Activated B cell treated with CpG ODN at 0.5 μM for 24 hours (primary cell): ENCODE measurements around the gene INO80B. TPM values are rescaled to one million over a fixed set of nuclear protein-coding genes. Genes with fewer than 3 reads are reported as not detected.
"Not testable (repeated sequence)": the region's sequence is repeated elsewhere in the genome, so short reads cannot be mapped to it uniquely, and the experiment has no call there.

Experiments
- ATAC-seq: fragments of 200-7000 bp; cut with Tn5 transposase; one replicate; pipeline ENCODE4 v1.10.0; 2021; ENCODE audit warnings: low read depth, mild to moderate bottlenecking, moderate library complexity
- CTCF ChIA-PET: fragments of 350-600 bp; sonication (Branson Sonifier 250); formaldehyde crosslinking; loops from one replicate; lab custom pipeline; 2021; ENCODE audit warnings: antibody characterized with exemption; lab: Charles Lee
- POLR2A ChIA-PET: fragments of 350-600 bp; sonication (Branson Sonifier 250); formaldehyde crosslinking; loops from one replicate; lab custom pipeline; 2021; ENCODE audit warnings: antibody characterized with exemption; lab: Charles Lee
- DNase-seq: peaks from one replicate; pipeline ENCODE4 v3.0.0; 2022
- H3K27ac Mint-ChIP-seq: one replicate; pipeline ENCODE4 v1.8.0; 2020; ENCODE audit warnings: mixed read lengths
- H3K27me3 Mint-ChIP-seq: one replicate; pipeline ENCODE4 v1.8.0; 2021; ENCODE audit warnings: mixed read lengths
- H3K36me3 Mint-ChIP-seq: one replicate; pipeline ENCODE4 v1.8.0; 2021; ENCODE audit warnings: low read depth, mixed read lengths
- H3K4me1 Mint-ChIP-seq: one replicate; pipeline ENCODE4 v1.8.0; 2021; ENCODE audit warnings: mixed read lengths
- H3K4me3 Mint-ChIP-seq: one replicate; pipeline ENCODE4 v1.8.0; 2020; ENCODE audit warnings: mild to moderate bottlenecking, mixed read lengths
- H3K9me3 Mint-ChIP-seq: one replicate; pipeline ENCODE4 v1.8.0; 2020; ENCODE audit warnings: mixed read lengths
- CTCF ChIP-seq: fragments of 200-600 bp; IDR thresholded peaks from one replicate; pipeline ENCODE4 v1.8.0; 2022; ENCODE audit warnings: antibody characterized with exemption, mild to moderate bottlenecking
- intact Hi-C: fragments of 100-400 bp; cut with micrococcal nuclease; formaldehyde crosslinking; loops from one replicate; pipeline ENCODE4 v1.15.1; 2024
- total RNA-seq: library from RNA; stranded (reverse); gene quantifications from 2 replicates; pipeline ENCODE4 v1.2.3, GENCODE V29; 2022

Gene INO80B
- total RNA-seq, 1 donor from 2014 or later, result 51.3 TPM

GRCh38 chr2:74417197-74417596 is 37.7 kb upstream of the INO80B start:
- no peak for TF ChIP-seq CTCF
- POLR2A ChIA-PET, result no interaction called here
- no peak overlapping the region for H3K4me3 Mint-ChIP-seq

GRCh38 chr2:74417763-74418162 is 37.1 kb upstream of the INO80B start:
- H3K27ac Mint-ChIP-seq, result no peak overlapping the region
- POLR2A ChIA-PET, result interaction anchor here (1.6 kb wide), 1 partner anchor 26 kb away, joined by 5 read pairs; no protein-coding TSS in a partner anchor
- peaks cover 70% of the 10 kb centered on the region for H3K4me1 Mint-ChIP-seq
- H3K4me3 Mint-ChIP-seq, result no peak overlapping the region
- TF ChIP-seq CTCF, result no peak
- CTCF ChIA-PET, result interaction anchor here (0.8 kb wide), 1 partner anchor 26 kb away, joined by 3 read pairs; no protein-coding TSS in a partner anchor
- intact Hi-C loops, result no loop called here
- DNase-seq (no peak), ATAC-seq (no peak)
- peaks cover 4% of the 10 kb centered on the region for H3K36me3 Mint-ChIP-seq
- no peaks in the 10 kb centered on the region for H3K9me3 Mint-ChIP-seq
- H3K27me3 Mint-ChIP-seq, result no peaks in the 10 kb centered on the region

More at GRCh38 chr2:74417197-74417596, 37.7 kb upstream of the INO80B start:
- peaks cover 4% of the 10 kb centered on the region for H3K36me3 Mint-ChIP-seq
- DNase-seq (no peak), ATAC-seq (no peak)
- peaks cover 69% of the 10 kb centered on the region for H3K4me1 Mint-ChIP-seq
- H3K27me3 Mint-ChIP-seq, result no peaks in the 10 kb centered on the region
- no peaks in the 10 kb centered on the region for H3K9me3 Mint-ChIP-seq
- CTCF ChIA-PET, result no interaction called here
- intact Hi-C loops, result no loop called here
- H3K27ac Mint-ChIP-seq, result peak overlapping the region; percentile 9

DNA sequence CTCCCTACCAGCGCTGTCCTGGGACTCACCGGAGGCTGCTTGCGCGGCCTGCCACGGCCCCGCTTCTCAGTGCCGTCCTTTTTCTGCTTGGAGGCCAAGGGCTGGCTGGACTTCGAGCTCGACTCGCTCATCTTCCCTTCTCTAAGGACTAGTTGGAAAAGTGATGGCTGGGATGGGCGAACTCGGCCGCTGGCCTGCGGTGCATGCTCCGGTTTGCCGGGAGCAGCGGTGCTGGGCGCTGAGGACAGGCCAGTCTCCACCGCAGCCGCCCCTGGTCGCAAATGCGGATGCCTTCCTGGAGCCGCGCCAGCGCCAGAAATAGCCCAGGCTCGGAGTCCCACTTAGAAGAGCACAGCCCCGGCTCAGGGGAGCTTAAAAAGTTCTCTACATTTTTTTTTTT is 36.6 kb upstream of the INO80B start:
- H3K36me3 Mint-ChIP-seq, result peaks cover 4% of the 10 kb centered on the region
- ChIA-PET POLR2A (interaction anchor here (1.1 to 4.8 kb wide), 3 partner anchors 26 to 39 kb away, joined by 4 to 35 read pairs (median 5); partner anchors contain the start of gene WBP1), CTCF (interaction anchor here (0.8 kb wide), 1 partner anchor 27 kb away, joined by 3 read pairs; no protein-coding TSS in a partner anchor)
- ATAC-seq, result no peak
- no peaks in the 10 kb centered on the region for H3K9me3 Mint-ChIP-seq
- H3K27ac Mint-ChIP-seq, result no peak overlapping the region
- no peak for TF ChIP-seq CTCF
- no peak overlapping the region for H3K4me3 Mint-ChIP-seq
- no peak for DNase-seq
- peaks cover 67% of the 10 kb centered on the region for H3K4me1 Mint-ChIP-seq
- no peaks in the 10 kb centered on the region for H3K27me3 Mint-ChIP-seq
- intact Hi-C loops, result no loop called here

DNA sequence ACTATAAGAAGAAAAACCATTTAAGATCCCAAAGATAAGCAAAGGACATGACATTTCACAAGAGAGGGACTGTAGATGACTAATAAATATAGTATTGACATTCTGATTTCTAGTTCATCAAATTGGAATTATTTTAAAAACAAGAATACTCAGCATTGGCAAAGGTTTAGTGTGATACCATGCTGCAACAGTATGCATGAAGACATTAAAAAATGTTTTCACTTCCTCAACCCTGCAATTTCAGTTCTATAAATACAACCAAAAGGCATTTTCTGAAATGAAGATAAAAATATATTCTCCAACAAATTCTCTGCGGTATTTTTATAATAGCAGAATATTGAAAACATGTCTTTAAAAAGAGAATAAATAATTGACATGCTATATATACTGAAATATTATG is 35.5 kb upstream of the INO80B start:
- intact Hi-C loops, result no loop called here
- Mint-ChIP-seq H3K9me3 (no peaks in the 10 kb centered on the region), H3K27me3 (no peaks in the 10 kb centered on the region), H3K4me3 (no peak overlapping the region), H3K27ac (peak overlapping the region; percentile 96), H3K4me1 (peaks cover 58% of the 10 kb centered on the region), H3K36me3 (peaks cover 4% of the 10 kb centered on the region)
- POLR2A ChIA-PET, result interaction anchor here (1.1 to 4.8 kb wide), 4 partner anchors 25 to 38 kb away, joined by 4 to 35 read pairs (median 13); partner anchors contain the start of genes INO80B and WBP1
- ATAC-seq (no peak), DNase-seq (no peak)
- CTCF ChIA-PET, result no interaction called here
- TF ChIP-seq CTCF, result no peak

DNA sequence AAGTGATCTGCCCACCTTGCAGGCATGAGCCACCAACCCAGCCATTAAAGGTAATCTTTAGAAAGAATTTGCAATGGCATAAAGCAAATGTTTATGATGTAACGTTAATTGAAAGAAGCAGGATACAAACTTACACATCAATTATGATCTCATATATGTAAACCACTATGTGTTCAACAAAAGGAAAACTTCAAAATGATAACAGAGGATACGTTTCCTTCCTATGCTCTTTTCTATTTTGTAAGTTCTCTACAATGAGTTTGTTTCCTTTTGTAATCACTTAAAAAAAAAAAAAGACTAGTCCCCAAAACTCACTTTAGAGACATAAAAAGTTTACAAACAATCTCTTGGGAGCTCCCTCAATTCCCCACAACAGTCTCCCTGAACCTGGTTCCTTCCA is 34.9 kb upstream of the INO80B start:
- H3K4me1 Mint-ChIP-seq, result peaks cover 54% of the 10 kb centered on the region
- intact Hi-C loops, result loop anchor here (5.0 kb wide), 2 partner anchors 52 to 223 kb away; partner anchors contain the start of genes MRPL53 and MTHFD2
- peaks cover 8% of the 10 kb centered on the region for H3K36me3 Mint-ChIP-seq
- DNase-seq (no peak), ATAC-seq (no peak)
- peak overlapping the region; percentile 53 for H3K4me3 Mint-ChIP-seq
- ChIA-PET POLR2A (interaction anchor here (0.5 to 4.8 kb wide), 6 partner anchors 28 to 242 kb away, joined by 3 to 35 read pairs (median 6); partner anchors contain the start of genes INO80B, MOGS and WBP1), CTCF (interaction anchor here (0.6 kb wide), 1 partner anchor 34 kb away, joined by 3 read pairs; no protein-coding TSS in a partner anchor)
- TF ChIP-seq CTCF, result no peak
- peak overlapping the region; percentile 96 for H3K27ac Mint-ChIP-seq
- H3K27me3 Mint-ChIP-seq, result no peaks in the 10 kb centered on the region
- no peaks in the 10 kb centered on the region for H3K9me3 Mint-ChIP-seq

DNA sequence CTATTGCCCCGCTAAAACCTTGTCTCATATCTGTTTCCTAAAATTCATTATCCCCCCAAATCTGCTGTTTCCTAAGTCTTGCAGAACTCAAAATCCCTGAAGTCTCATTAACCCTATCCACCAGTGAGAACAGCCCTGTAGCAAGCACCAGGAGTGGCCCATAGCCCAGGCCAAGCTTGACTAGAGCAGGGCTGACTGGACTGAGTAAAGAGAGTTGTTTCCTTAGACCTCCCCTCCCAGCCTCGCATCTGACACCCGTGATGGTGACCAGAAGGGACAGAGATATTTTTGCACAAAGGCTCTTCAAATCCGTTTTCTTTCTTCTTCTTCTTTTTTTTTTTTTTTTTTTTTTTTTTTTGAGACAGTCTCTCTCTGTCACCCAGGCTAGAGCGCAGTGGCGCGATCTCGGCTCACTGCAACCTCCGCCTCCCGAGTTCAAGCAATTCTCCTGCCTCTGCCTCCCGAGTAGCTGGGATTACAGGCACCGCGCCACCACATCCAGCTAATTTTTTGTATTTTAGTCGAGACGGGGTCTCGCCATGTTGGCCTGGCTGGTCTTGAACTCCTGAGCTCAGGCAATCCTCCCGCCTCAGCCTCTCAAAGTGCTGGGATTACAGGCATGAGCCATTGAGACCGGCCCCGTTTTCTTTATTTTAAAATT is 34.3 kb upstream of the INO80B start:
- ATAC-seq, DNase-seq, H3K27me3 Mint-ChIP-seq, H3K9me3 Mint-ChIP-seq: not testable (repeated sequence)
- ChIA-PET CTCF (interaction anchor here (0.6 to 1.6 kb wide), 3 partner anchors 20 to 36 kb away, joined by 3 to 6 read pairs (median 3); no protein-coding TSS in a partner anchor), POLR2A (interaction anchor here (0.5 to 4.8 kb wide), 15 partner anchors 14 to 415 kb away, joined by 3 to 35 read pairs (median 4); partner anchors contain the start of genes INO80B, MOGS, MRPL53 and WBP1)
- intact Hi-C loops, result loop anchor here (1.0 to 5.0 kb wide), 9 partner anchors 20 to 223 kb away; partner anchors contain the start of genes AUP1, CCDC142, HTRA2 and MRPL53
- Mint-ChIP-seq H3K27ac (peak overlapping the region; percentile 96), H3K4me1 (peaks cover 51% of the 10 kb centered on the region), H3K36me3 (peaks cover 14% of the 10 kb centered on the region), H3K4me3 (peak overlapping the region; percentile 99)
